Heart right ventricle (tissue), 16 donors: ENCODE results near the gene TTYH3. TPM values are rescaled to one million over a fixed set of nuclear protein-coding genes. Genes with fewer than 3 reads are reported as not detected.

Source experiments
- ATAC-seq, 8 donors: fragments of 200-7000 bp; cut with Tn5 transposase; one replicate each; pipeline ENCODE4 v1.9.1; 2020; ENCODE audit warnings: mild to moderate bottlenecking in 8 of 8, moderate library complexity in 8 of 8, moderate number of reproducible peaks in 1 of 8
- DNase-seq, 2 donors: peaks; one replicate each; pipeline ENCODE4 v3.0.0-alpha.2; 2020
- H3K27ac ChIP-seq, 10 donors: fragments of 200-600 bp; sonication (generic) in 2 of 10; one replicate each; pipeline versions ENCODE4 v1.5.0 to v1.8.0; 2020 to 2022; ENCODE audit warnings: mild to moderate bottlenecking in 3 of 10
- H3K27me3 ChIP-seq, 7 donors: fragments of 200-600 bp; one replicate each; pipeline ENCODE4 v1.8.0; 2021 to 2022; ENCODE audit warnings: mild to moderate bottlenecking in 2 of 7
- H3K36me3 ChIP-seq, 9 donors: fragments of 200-600 bp; sonication (generic) in 1 of 9; one replicate each; pipeline versions ENCODE4 v1.5.0 to v1.8.0; 2020 to 2022; ENCODE audit warnings: mild to moderate bottlenecking in 2 of 9
- H3K4me1 ChIP-seq, 9 donors: fragments of 200-600 bp; sonication (generic) in 1 of 9; one replicate each; pipeline versions ENCODE4 v1.5.0 to v1.8.0; 2020 to 2022; ENCODE audit warnings: mild to moderate bottlenecking in 4 of 9
- H3K4me3 ChIP-seq, 10 donors: fragments of 200-600 bp; sonication (generic) in 2 of 10; one replicate each; pipeline versions ENCODE4 v1.5.0 to v1.8.0; 2020 to 2022; ENCODE audit warnings: mild to moderate bottlenecking in 7 of 10, moderate library complexity in 2 of 10
- H3K9me3 ChIP-seq, 11 donors: fragments of 200-600 bp in 10 of 11; sonication (generic) in 2 of 11; one replicate each; pipeline versions ENCODE4 v1.5.0 to v1.8.0; 2013 to 2022; ENCODE audit warnings: mild to moderate bottlenecking in 2 of 11, control low read depth in 1 of 11, moderate library complexity in 1 of 11
- WGBS, 2 donors: extraction: QIAGEN DNeasy Blood & Tissue Kit; methylation state at CpG; one replicate each; pipeline ENCODE4 v1.1.7; 2013; ENCODE audit warnings: inconsistent platforms in 1 of 2; 5-methylcytosine and 5-hydroxymethylcytosine counted together
- intact Hi-C, 10 donors: fragments of 100-400 bp; cut with DNase I; formaldehyde crosslinking; loops; one replicate each; pipeline versions ENCODE4 v1.11.1 to v1.14.2; 2022
- polyA plus RNA-seq, 2 donors: library from polyadenylated mRNA; stranded (reverse); fragments of 200-250 nt; gene quantifications; one replicate each; pipeline ENCODE4 v1.2.3, GENCODE V29; 2013
- total RNA-seq, 10 donors: library from RNA; stranded (reverse); fragmentation: NEBNext Ultra II Directional in 3 of 10; extraction: Animal tissue kit (Norgen Biotek cat#: 25700) in 3 of 10; gene quantifications; one replicate each; pipeline versions ENCODE4 v1.2.1 to v1.2.4, GENCODE V29; 2021 to 2023
- TF ChIP-seq, protein P1 (sequence below), 9 donors: fragments of 200-600 bp; sonication (generic) in 2 of 9; IDR thresholded peaks; one replicate each; pipeline versions ENCODE4 v1.5.0 to v1.8.0; 2021 to 2022; ENCODE audit warnings: antibody characterized with exemption in 9 of 9, mild to moderate bottlenecking in 5 of 9, moderate library complexity in 1 of 9
- donor health status: Arrhythmogenic right ventricular cardiomyopathy.
- donor health status: ischemic (EF 13 %, LVEDD 7.1; RV severe dilation, severe dysfunction).
- donor health status: healthy with polysubstance abuse.
- donor health status: DM: no; HTN: yes; CAD: no.
- donor health status: DM: no; HTN: no; CAD: no.
- donor health status: ischemic (EF 25% LVEDD 6.9; RV normal size, moderate dysfunction).
- donor health status: ischemic (EF 25% LVEDD 5.7; RV mildly dilated, moderate dysfunction).
- donor health status: healthy.
- donor health status: DM: yes; HTN: yes; CAD: no.
- donor health status: Ischemic cardiomyopathy.
- donor health status: ischemic (EF 35%, LVEDD 5.7; RV mildly dilated, moderate dysfunction).
- donor health status: nonischemic (EF 11% LVEDD 7.7; RV severe dilation, severe dysfunction).
- donor health status: DM: yes; HTN: yes; CAD: no.
- donor health status: PGD.
- donor health status: ischemic (EF 29% LVEDD 5.4; RV normal size, mild dysfunction).
- donor health status: nonischemic (EF 23%, LVEDD 6.1; RV moderate dilation, normal function).

Gene TTYH3
- total and polyA plus RNA-seq, 12 donors: 7.0 to 37.5 (median 9.0) TPM

DNA sequence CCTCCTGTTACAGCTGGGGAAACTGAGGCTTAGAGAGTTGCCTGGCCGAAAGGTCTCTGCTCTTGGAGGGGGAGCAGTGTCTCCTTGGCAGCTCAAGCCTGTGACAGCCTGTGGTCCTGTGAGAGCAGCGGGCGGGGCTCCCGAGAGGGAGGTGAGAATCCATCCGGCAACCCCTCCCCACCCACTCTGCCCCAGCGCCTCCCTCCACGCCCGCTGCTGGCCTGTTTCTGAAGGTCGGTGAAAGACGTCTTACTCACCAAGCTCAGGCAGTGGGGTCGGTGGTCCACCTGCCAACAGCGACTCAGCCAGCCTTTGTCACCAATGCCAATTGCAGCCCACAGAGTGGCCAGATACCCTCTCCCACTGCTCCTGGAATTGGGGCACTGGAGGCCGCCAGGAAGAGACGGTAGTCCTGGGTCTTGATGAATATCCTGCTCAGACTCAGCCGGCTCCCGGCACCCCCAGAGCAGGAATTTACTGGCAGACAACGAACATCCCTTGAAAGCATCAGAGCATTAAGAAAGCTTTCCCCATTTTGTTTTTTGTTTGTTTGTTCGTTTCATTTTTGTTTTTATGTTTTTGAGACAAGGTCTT lies 7.4 kb upstream of the TTYH3 start:
- intact Hi-C loops: no loop called here
- H3K27me3 ChIP-seq: no peaks in the 10 kb centered on the region
- H3K9me3 ChIP-seq: no peaks in the 10 kb centered on the region
- TF ChIP-seq, protein P1, sequence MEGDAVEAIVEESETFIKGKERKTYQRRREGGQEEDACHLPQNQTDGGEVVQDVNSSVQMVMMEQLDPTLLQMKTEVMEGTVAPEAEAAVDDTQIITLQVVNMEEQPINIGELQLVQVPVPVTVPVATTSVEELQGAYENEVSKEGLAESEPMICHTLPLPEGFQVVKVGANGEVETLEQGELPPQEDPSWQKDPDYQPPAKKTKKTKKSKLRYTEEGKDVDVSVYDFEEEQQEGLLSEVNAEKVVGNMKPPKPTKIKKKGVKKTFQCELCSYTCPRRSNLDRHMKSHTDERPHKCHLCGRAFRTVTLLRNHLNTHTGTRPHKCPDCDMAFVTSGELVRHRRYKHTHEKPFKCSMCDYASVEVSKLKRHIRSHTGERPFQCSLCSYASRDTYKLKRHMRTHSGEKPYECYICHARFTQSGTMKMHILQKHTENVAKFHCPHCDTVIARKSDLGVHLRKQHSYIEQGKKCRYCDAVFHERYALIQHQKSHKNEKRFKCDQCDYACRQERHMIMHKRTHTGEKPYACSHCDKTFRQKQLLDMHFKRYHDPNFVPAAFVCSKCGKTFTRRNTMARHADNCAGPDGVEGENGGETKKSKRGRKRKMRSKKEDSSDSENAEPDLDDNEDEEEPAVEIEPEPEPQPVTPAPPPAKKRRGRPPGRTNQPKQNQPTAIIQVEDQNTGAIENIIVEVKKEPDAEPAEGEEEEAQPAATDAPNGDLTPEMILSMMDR (IDR thresholded peaks at IDR 0.05): no peak
- no peak overlapping the region for H3K4me3 ChIP-seq
- no peaks in the 10 kb centered on the region for H3K36me3 ChIP-seq
- 78 to 83% methylated on average over 18 of the region's 18 CpGs for WGBS, 2 donors
- no peak overlapping the region for H3K27ac ChIP-seq
- H3K4me1 ChIP-seq: peaks cover 9 to 47% (median 20%) of the 10 kb centered on the region in 9 donors
- DNase-seq (no peak), ATAC-seq (no peak)

DNA sequence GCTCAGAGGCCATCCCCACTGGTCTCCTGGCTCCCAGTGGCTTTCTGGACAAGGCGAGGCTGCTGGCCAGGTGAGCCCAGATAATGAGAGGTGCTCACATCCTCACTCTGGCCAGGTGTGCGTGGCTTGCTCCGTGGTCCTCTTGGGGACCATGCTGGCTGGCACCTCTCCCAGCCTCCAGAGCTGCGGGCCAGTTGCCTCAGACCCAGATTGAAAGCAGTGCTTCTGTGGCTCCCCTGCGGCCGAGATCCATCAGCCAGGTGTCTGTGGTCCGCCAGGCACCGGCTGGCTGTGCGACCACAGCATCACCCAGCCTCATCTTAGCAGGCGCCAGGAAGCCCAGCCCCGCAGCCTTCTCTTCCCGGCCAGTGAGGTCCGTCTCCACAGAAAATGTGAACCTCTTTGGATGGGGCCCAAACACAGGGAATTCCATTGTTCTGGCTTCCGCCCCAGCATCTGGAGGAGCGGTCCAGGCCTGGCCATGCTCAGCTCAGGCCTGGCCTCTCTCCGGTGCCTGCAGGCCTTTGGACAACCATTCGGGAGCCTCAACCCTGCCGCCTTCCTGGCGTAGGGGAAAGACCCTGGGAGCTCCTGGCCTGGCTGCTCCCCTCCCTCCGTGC lies 5.2 kb upstream of the TTYH3 start:
- peaks cover 7 to 54% (median 25%) of the 10 kb centered on the region in 9 donors for H3K4me1 ChIP-seq

DNA sequence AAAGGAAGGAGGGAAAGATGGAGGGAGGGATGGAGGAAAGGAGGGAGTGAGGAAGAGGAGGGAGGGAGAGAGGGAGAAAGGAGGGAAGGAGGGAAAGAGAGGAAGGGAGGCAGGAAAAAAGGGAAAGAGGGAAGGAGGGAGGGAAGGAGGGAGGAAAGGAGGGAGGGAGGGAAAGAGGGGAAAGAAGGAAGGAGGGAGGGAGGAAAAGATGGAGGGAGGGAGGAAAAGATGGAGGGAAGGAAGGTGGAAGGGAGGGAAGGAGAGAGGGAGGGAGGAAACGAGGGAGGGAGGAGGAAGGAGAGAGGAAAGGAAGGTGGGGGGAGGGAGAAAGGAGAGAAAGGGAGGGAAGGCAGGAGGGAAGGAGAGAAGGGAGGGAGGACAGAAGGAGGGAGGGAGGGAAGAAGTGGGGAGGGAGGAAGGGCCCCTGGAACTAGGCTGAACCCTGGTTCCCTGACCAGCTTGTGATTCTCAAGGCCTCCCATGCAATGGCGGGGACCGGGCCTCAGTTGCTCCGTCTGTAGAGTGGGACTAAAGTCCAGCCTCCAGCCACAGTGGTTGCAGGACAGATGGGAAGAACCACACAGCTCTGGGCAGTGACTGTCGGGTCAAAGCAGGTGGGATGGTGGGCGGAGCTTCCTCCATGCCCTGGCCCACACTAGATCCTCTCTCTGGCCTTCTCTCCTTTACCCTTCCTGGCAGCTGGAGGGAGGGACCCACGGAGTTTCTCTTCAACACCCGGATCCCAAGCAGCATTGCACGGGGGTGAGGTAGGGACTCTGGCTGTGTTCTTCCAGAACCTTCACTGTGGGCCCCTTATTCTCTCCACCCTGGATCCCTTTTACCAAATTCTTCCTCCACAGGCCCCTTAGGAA lies 4.3 kb upstream of the TTYH3 start:
- intact Hi-C loops: loop anchor here in 1 of 10 donors (2.0 kb wide), 1 partner anchor 21 kb away; no protein-coding TSS in a partner anchor
- H3K27me3 ChIP-seq: no peaks in the 10 kb centered on the region
- H3K4me1 ChIP-seq: peaks cover 2 to 48% (median 23%) of the 10 kb centered on the region in 9 donors

More for the DNA sequence above, 5.2 kb upstream of the TTYH3 start:
- DNase-seq (peak in 1 of 2 donors; percentile 82), ATAC-seq (peak; percentile 18 to 56 (median 45))
- H3K4me3 ChIP-seq: no peak overlapping the region
- WGBS, 2 donors: 55 to 57% methylated on average over 20 of the region's 20 CpGs
- H3K27ac ChIP-seq: peak overlapping the region in 9 of 10 donors; percentile 54 to 86 (median 69)
- TF ChIP-seq, protein P1 (IDR thresholded peaks at IDR 0.05): no peak
- intact Hi-C loops: loop anchor here in 1 of 10 donors (2.0 kb wide), 1 partner anchor 20 kb away; no protein-coding TSS in a partner anchor
- H3K9me3 ChIP-seq: no peaks in the 10 kb centered on the region
- no peaks in the 10 kb centered on the region for H3K27me3 ChIP-seq
- no peaks in the 10 kb centered on the region for H3K36me3 ChIP-seq

DNA sequence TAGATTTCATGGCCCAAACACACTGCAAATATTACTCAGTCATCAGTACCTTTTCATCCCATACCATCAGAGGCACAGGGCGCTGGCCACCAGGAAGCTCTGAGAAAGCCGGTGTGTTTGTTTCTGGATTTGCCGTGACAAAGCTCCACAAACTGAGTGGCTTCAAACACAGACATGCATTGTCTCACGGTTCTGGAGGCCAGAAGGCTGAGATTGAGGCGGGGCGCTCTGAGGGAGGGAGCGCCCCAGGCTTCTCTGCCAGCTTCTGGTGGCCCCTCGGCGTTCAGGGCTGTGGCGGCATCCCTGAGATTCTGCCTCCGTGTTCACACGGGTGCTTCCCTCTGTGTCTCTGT lies 3.7 kb upstream of the TTYH3 start:
- Histone ChIP-seq H3K27ac (no peak overlapping the region), H3K36me3 (no peaks in the 10 kb centered on the region), H3K4me1 (peaks cover 4 to 48% (median 23%) of the 10 kb centered on the region in 9 donors), H3K27me3 (no peaks in the 10 kb centered on the region), H3K4me3 (no peak overlapping the region), H3K9me3 (no peaks in the 10 kb centered on the region)
- 88% methylated on average over 12 of the region's 12 CpGs for WGBS, 2 donors
- DNase-seq: no peak
- no peak for ATAC-seq
- intact Hi-C loops: no loop called here
- TF ChIP-seq, protein P1 (IDR thresholded peaks at IDR 0.05): no peak

More for the DNA sequence above, 4.3 kb upstream of the TTYH3 start:
- DNase-seq (no peak), ATAC-seq (no peak)
- Histone ChIP-seq H3K4me3 (no peak overlapping the region), H3K9me3 (no peaks in the 10 kb centered on the region), H3K36me3 (no peaks in the 10 kb centered on the region), H3K27ac (peak overlapping the region in 9 of 10 donors; percentile 54 to 86 (median 69))
- TF ChIP-seq, protein P1 (IDR thresholded peaks at IDR 0.05): no peak
- 81 to 89% methylated on average over 9 of the region's 9 CpGs for WGBS, 2 donors
